Right lobe of liver (tissue), 4 donors: ENCODE results near the gene BMAL2.

Experiments
- CTCF ChIP-seq, 4 donors: fragments of 200-600 bp in 3 of 4; fragments of 450-650 bp in 1 of 4; IDR thresholded peaks; one replicate each; pipeline versions ENCODE4 v1.5.1 to v1.8.0; 2016 to 2022; ENCODE audit warnings: antibody characterized with exemption in 4 of 4, mild to moderate bottlenecking in 2 of 4
- POLR2A ChIP-seq: fragments of 450-650 bp; IDR thresholded peaks from one replicate; pipeline ENCODE4 v1.6.1; 2017; ENCODE audit warnings: antibody characterized with exemption, mild to moderate bottlenecking
- donor health status: DM: no; HTN: no; CAD: no.
- donor health status: DM: no; HTN: no; CAD: no.
- donor health status: DM: no; HTN: yes; CAD: no.

DNA sequence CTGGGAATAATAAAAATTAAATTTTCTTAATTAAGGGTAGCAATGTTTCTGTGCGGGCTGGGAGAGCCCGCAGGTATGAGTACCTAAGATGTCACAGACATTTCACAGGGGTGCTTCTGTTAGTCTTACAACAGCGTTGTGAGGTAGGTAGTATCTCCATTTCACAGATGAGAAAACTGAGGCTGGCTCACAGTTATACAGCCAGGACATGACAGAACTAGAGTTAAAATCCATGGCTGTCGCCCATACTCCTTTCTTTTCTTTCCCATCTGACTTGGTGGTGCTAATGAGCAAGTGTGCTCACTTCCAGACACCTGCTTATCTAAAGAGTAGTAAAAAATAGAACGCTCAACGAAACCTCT is 2.1 kb downstream of the BMAL2 start:
- TF ChIP-seq POLR2A (no peak), CTCF (IDR thresholded peaks at IDR 0.05) (no peak)
